Nephron progenitor cell (in vitro differentiated cells): Measurements from ENCODE around the gene TCF15.
A peak's percentile ranks its signal among the peaks of the same experiment; 100 is the strongest.

Source experiments
- DNase-seq: peaks from one replicate; pipeline ENCODE4 v3.0.0; 2021
- H3K27ac Mint-ChIP-seq: 2 replicates; pipeline ENCODE4 v1.8.0; 2021; ENCODE audit warnings: mild to moderate bottlenecking, moderate library complexity, mixed read lengths
- H3K27me3 Mint-ChIP-seq: 2 replicates; pipeline ENCODE4 v1.8.0; 2021; ENCODE audit warnings: mild to moderate bottlenecking, low read depth, mixed read lengths; ENCODE audit not compliant: poor library complexity
- H3K36me3 Mint-ChIP-seq: 2 replicates; pipeline ENCODE4 v1.8.0; 2021; ENCODE audit warnings: low read depth, mixed read lengths
- H3K4me1 Mint-ChIP-seq: 2 replicates; pipeline ENCODE4 v1.8.0; 2021; ENCODE audit warnings: mixed read lengths
- H3K4me3 Mint-ChIP-seq: 2 replicates; pipeline ENCODE4 v1.8.0; 2021; ENCODE audit warnings: mild to moderate bottlenecking, moderate library complexity, mixed read lengths
- H3K9me3 Mint-ChIP-seq: 2 replicates; pipeline ENCODE4 v1.8.0; 2021; ENCODE audit warnings: mild to moderate bottlenecking, moderate library complexity, mixed read lengths
- TF ChIP-seq, protein P1 (sequence below): fragments of 200-600 bp; sonication (generic); IDR thresholded peaks from 2 replicates; pipeline ENCODE4 v1.5.0; 2021; ENCODE audit warnings: antibody characterized with exemption

Gene TCF15

GRCh38 chr20:626579-626978 lies 16.5 kb upstream of the TCF15 start:
- H3K27ac Mint-ChIP-seq = no peak overlapping the region
- DNase-seq = no peak
- peaks cover 27% of the 10 kb centered on the region for H3K4me1 Mint-ChIP-seq
- H3K4me3 Mint-ChIP-seq = no peak overlapping the region
- H3K36me3 Mint-ChIP-seq = no peaks in the 10 kb centered on the region
- H3K27me3 Mint-ChIP-seq = peaks cover 15% of the 10 kb centered on the region
- H3K9me3 Mint-ChIP-seq = no peaks in the 10 kb centered on the region
- TF ChIP-seq, protein P1, sequence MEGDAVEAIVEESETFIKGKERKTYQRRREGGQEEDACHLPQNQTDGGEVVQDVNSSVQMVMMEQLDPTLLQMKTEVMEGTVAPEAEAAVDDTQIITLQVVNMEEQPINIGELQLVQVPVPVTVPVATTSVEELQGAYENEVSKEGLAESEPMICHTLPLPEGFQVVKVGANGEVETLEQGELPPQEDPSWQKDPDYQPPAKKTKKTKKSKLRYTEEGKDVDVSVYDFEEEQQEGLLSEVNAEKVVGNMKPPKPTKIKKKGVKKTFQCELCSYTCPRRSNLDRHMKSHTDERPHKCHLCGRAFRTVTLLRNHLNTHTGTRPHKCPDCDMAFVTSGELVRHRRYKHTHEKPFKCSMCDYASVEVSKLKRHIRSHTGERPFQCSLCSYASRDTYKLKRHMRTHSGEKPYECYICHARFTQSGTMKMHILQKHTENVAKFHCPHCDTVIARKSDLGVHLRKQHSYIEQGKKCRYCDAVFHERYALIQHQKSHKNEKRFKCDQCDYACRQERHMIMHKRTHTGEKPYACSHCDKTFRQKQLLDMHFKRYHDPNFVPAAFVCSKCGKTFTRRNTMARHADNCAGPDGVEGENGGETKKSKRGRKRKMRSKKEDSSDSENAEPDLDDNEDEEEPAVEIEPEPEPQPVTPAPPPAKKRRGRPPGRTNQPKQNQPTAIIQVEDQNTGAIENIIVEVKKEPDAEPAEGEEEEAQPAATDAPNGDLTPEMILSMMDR = no peak

GRCh38 chr20:625360-625932 lies 15.3 kb upstream of the TCF15 start:
- no peak overlapping the region for H3K27ac Mint-ChIP-seq
- peaks cover 16% of the 10 kb centered on the region for H3K27me3 Mint-ChIP-seq
- DNase-seq = no peak
- peaks cover 33% of the 10 kb centered on the region for H3K4me1 Mint-ChIP-seq
- H3K4me3 Mint-ChIP-seq = no peak overlapping the region
- TF ChIP-seq, protein P1 = no peak
- no peaks in the 10 kb centered on the region for H3K36me3 Mint-ChIP-seq
- H3K9me3 Mint-ChIP-seq = no peaks in the 10 kb centered on the region

DNA sequence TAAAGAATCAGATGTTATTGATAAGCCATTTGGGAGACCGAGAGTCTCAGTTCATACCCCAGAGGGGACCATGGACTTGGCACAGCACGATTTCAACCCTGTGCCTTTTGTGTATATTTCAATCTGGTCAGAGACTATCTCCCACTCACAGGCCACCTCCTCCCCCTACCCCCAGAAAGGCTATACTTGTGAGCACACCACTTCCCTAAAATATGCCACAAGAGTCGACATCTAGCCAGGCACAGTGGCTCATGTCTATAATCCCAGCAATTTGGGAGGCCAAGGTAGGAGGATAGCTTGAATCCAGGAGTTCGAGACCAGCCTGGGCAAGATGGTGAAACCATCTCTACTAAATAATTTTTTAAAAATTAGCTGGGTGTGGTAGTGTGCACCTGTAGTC lies 13.6 kb upstream of the TCF15 start:
- TF ChIP-seq, protein P1 = no peak
- no peak for DNase-seq
- Mint-ChIP-seq H3K27ac (no peak overlapping the region), H3K27me3 (peaks cover 16% of the 10 kb centered on the region), H3K9me3 (peaks cover 9% of the 10 kb centered on the region), H3K4me3 (no peak overlapping the region), H3K4me1 (peaks cover 43% of the 10 kb centered on the region), H3K36me3 (peaks cover 4% of the 10 kb centered on the region)

DNA sequence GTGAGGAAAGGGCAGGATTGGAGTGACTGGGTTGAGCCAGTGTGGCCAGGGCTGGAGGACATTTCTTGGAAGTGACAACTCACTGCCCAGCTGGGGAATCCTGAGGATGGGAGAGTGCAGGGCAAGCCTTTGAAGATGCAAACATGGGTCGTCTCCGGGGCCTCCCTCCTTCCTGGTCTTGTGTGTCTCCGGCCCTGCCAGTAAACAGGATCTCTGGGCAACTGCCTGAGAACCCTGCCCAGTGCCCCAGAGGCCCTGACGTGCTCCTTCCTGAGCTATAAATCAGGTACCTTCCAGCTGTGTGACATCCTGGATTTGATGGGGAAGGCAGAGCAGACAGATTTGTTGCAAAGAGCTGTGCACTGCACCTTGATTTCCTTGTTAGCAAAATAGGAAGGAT lies 12.9 kb upstream of the TCF15 start:
- H3K4me1 Mint-ChIP-seq = peaks cover 43% of the 10 kb centered on the region
- H3K27ac Mint-ChIP-seq = no peak overlapping the region
- peak overlapping the region; percentile 14 for H3K4me3 Mint-ChIP-seq
- peaks cover 11% of the 10 kb centered on the region for H3K27me3 Mint-ChIP-seq
- H3K9me3 Mint-ChIP-seq = peaks cover 16% of the 10 kb centered on the region
- TF ChIP-seq, protein P1 = no peak
- peaks cover 8% of the 10 kb centered on the region for H3K36me3 Mint-ChIP-seq
- no peak for DNase-seq

- TF ChIP-seq, protein P1 = no peak
- DNase-seq = no peak
Observed at GRCh38 chr20:622161-622560, 12.1 kb upstream of the TCF15 start.

DNA sequence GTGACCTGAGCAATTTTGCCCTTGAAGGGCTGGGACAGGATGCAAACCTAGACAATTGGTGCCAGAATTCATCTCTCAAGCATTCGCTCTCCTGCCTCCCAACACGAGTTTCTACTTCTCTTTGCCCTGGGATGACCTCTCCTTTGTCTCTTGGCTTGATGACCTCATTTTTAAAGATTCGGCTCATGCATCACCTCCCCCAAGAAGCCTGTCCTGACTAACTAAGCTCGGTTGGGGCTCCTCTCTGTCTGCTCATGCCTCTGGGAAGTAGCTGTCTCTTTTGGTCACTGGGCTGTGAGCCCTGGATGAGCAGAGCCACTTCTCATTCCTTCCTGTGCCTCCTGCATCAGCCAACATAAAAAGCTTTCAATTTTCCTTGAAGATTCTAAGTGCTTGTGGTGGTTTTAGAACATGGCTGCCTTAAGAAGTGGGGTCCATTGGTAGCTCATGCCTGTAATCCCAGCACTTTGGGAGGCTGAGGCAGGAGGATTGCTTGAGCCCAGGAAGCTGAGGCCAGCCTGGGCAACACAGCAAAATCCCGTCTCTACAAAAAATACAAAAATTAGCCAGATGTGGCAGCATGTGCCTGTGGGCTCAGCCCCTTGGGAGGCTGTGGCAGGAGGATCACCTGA lies 11.1 kb upstream of the TCF15 start:
- Mint-ChIP-seq H3K27me3 (peaks cover 11% of the 10 kb centered on the region), H3K4me3 (peak overlapping the region; percentile 41), H3K4me1 (peaks cover 43% of the 10 kb centered on the region), H3K36me3 (peaks cover 15% of the 10 kb centered on the region), H3K27ac (no peak overlapping the region), H3K9me3 (peaks cover 27% of the 10 kb centered on the region)
- no peak for DNase-seq
- TF ChIP-seq, protein P1 = no peak

More at GRCh38 chr20:622161-622560, 12.1 kb upstream of the TCF15 start:
- Mint-ChIP-seq H3K36me3 (peaks cover 15% of the 10 kb centered on the region), H3K4me3 (no peak overlapping the region), H3K27ac (peak overlapping the region; percentile 78), H3K27me3 (peaks cover 11% of the 10 kb centered on the region), H3K4me1 (peaks cover 43% of the 10 kb centered on the region), H3K9me3 (peaks cover 24% of the 10 kb centered on the region)
